ENCODE measurements around the gene SEC24D.
A peak's percentile ranks its signal among the peaks of the same experiment; 100 is the strongest.

SEC24D gene

GRCh38 chr4:118729287-118730286 is 106.3 kb downstream of the SEC24D start:
- no peaks in the 10 kb centered on the region for H3K9me3 Mint-ChIP-seq
- H3K27ac Mint-ChIP-seq, result peak overlapping the region; percentile 70
- peaks cover 39% of the 10 kb centered on the region for H3K36me3 Mint-ChIP-seq (ENCODE audit: low read depth)
- peaks cover 12% of the 10 kb centered on the region for H3K4me1 Mint-ChIP-seq (ENCODE audit: low read depth)
- H3K4me3 Mint-ChIP-seq, result peak overlapping the region; percentile 32
- H3K27me3 Mint-ChIP-seq (ENCODE audit: low read depth), result no peaks in the 10 kb centered on the region

- Mint-ChIP-seq H3K4me1 (ENCODE audit: low read depth) (peaks cover 16% of the 10 kb centered on the region), H3K9me3 (no peaks in the 10 kb centered on the region), H3K27ac (no peak overlapping the region), H3K36me3 (ENCODE audit: low read depth) (peaks cover 38% of the 10 kb centered on the region), H3K27me3 (ENCODE audit: low read depth) (no peaks in the 10 kb centered on the region), H3K4me3 (no peak overlapping the region)
These were observed 108.6 kb downstream of the SEC24D start for GRCh38 chr4:118727360-118727759.

DNA sequence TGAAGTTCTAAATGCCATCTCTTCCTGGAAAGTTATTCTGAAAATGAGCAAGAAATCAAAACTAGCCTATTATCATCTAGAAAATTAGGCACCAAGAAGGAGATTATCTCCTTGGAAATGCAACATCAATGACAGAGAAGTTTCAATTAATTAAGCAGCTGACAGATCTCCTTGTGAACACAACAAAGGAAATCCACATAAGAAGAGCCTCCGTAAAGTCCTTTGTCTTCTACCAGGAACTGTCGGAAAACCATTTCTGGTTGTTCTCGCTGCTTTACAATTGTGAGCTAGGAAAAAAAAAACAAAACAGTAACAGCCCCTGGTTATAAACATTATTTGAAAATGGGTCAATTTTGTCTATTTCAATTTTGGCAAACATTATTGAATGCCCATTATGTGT is 112.6 kb downstream of the SEC24D start:
- Mint-ChIP-seq H3K36me3 (ENCODE audit: low read depth) (peaks cover 28% of the 10 kb centered on the region), H3K27me3 (ENCODE audit: low read depth) (no peaks in the 10 kb centered on the region), H3K4me3 (no peak overlapping the region), H3K27ac (no peak overlapping the region), H3K9me3 (no peaks in the 10 kb centered on the region), H3K4me1 (ENCODE audit: low read depth) (peaks cover 3% of the 10 kb centered on the region)

- no peaks in the 10 kb centered on the region for H3K27me3 Mint-ChIP-seq (ENCODE audit: low read depth)
These were observed 114.2 kb downstream of the SEC24D start for GRCh38 chr4:118721752-118722151.

DNA sequence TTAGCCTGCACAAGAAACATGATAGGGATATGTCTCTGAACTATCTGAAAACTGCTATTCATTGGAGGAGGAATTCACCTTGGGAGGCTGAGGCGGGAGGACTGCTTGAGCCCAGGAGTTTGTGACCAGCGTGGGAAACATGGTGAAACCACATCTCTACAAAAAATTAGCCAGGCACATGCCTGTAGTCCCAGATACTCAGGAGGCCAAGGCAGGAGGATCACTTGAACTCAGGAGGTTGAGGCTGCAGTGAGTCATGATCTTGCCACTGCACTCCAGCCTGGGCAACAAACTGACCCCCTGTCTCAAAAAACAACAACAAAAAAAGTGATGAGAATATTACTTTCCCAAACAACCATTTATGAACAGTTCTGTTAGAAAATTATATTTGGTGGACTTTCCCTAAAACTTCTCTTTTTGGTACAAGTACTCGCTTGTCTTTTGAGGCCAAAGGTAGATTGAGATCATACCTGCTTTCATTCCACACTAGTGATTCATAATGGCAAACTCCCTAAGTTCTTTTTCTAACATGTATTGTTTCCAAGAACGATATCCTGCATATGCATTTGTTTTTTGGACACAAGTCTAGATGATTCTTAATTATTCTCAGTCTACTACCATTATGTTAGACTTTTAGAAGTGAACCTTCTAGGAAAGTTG is 117.3 kb downstream of the SEC24D start:
- Mint-ChIP-seq H3K27me3 (ENCODE audit: low read depth) (no peaks in the 10 kb centered on the region), H3K4me1 (ENCODE audit: low read depth) (peaks cover 2% of the 10 kb centered on the region), H3K9me3 (no peaks in the 10 kb centered on the region), H3K36me3 (ENCODE audit: low read depth) (peaks cover 13% of the 10 kb centered on the region), H3K27ac (no peak overlapping the region), H3K4me3 (no peak overlapping the region)

More at GRCh38 chr4:118721752-118722151, 114.2 kb downstream of the SEC24D start:
- peaks cover 22% of the 10 kb centered on the region for H3K36me3 Mint-ChIP-seq (ENCODE audit: low read depth)
- peaks cover 3% of the 10 kb centered on the region for H3K4me1 Mint-ChIP-seq (ENCODE audit: low read depth)
- no peak overlapping the region for H3K4me3 Mint-ChIP-seq
- H3K27ac Mint-ChIP-seq, result no peak overlapping the region
- no peaks in the 10 kb centered on the region for H3K9me3 Mint-ChIP-seq

DNA sequence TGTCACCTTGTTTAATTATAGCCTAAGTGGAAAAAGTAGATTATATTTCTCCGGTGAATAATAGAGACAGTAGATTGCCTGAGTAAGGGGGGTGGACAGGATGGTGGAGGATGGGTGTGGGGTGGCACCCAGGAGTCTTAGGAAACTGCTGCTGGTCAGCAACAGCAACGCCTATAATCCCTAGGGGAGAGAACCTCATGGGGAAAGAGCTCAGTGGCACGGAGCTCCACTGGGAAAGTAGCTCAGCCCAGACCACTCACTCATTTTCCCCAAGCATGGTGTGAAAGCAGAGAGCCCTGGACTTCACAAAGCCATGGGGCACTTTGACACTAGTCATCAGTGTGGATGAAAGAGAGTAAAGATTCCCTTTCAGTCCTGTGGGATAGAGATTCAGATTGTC is 119.6 kb downstream of the SEC24D start:
- Mint-ChIP-seq H3K4me1 (ENCODE audit: low read depth) (peaks cover 7% of the 10 kb centered on the region), H3K27ac (no peak overlapping the region), H3K9me3 (no peaks in the 10 kb centered on the region), H3K36me3 (ENCODE audit: low read depth) (peaks cover 8% of the 10 kb centered on the region), H3K4me3 (no peak overlapping the region), H3K27me3 (ENCODE audit: low read depth) (no peaks in the 10 kb centered on the region)

DNA sequence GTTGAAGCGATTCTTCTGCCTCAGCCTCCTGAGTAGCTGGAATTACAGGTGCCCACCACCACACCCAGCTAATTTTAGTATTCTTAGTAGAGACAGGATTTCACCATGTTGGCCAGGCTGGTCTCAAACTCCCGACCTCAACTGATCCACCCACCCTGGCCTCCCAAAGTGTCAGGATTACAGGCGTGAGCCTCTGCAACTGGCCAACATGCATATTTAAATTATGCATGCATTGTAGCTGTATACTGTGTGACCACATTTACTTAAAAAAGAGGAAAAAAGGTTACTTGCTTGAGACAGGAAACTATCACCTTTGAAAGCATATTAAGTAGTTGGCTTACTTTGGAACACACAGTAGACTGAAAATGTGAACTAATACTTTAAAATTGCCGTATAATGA is 121.2 kb downstream of the SEC24D start:
- Mint-ChIP-seq H3K27me3 (ENCODE audit: low read depth) (no peaks in the 10 kb centered on the region), H3K9me3 (no peaks in the 10 kb centered on the region), H3K4me1 (ENCODE audit: low read depth) (peaks cover 8% of the 10 kb centered on the region), H3K27ac (no peak overlapping the region), H3K36me3 (ENCODE audit: low read depth) (peaks cover 17% of the 10 kb centered on the region), H3K4me3 (no peak overlapping the region)

GRCh38 chr4:118712872-118713271 is 123.1 kb downstream of the SEC24D start:
- Mint-ChIP-seq H3K4me3 (no peak overlapping the region), H3K27me3 (ENCODE audit: low read depth) (no peaks in the 10 kb centered on the region), H3K9me3 (no peaks in the 10 kb centered on the region), H3K4me1 (ENCODE audit: low read depth) (peaks cover 8% of the 10 kb centered on the region), H3K27ac (no peak overlapping the region), H3K36me3 (ENCODE audit: low read depth) (peaks cover 22% of the 10 kb centered on the region)

DNA sequence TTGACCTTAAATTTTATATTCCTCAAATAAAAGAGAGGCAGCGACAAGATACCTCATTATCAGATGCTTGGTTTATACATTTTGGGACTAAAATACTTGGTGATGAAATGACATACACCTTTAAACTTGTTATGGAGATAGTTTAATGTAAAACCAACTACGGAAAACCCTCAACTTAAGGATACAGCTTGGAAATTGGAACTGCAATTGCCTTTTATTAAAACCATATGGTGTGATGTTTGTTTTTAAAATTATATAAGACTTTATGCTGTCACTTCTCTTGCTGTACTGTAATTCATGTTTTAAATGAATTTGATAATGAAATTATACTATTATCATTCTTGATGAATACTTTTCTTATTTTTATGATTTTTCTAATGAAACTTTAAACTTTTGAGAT is 124.9 kb downstream of the SEC24D start:
- Mint-ChIP-seq H3K27me3 (ENCODE audit: low read depth) (no peaks in the 10 kb centered on the region), H3K4me1 (ENCODE audit: low read depth) (peaks cover 8% of the 10 kb centered on the region), H3K9me3 (no peaks in the 10 kb centered on the region), H3K4me3 (no peak overlapping the region), H3K27ac (no peak overlapping the region), H3K36me3 (ENCODE audit: low read depth) (peaks cover 25% of the 10 kb centered on the region)

- Mint-ChIP-seq H3K36me3 (ENCODE audit: low read depth) (peaks cover 34% of the 10 kb centered on the region), H3K9me3 (no peaks in the 10 kb centered on the region), H3K27me3 (ENCODE audit: low read depth) (no peaks in the 10 kb centered on the region), H3K4me1 (ENCODE audit: low read depth) (no peaks in the 10 kb centered on the region), H3K4me3 (no peak overlapping the region), H3K27ac (no peak overlapping the region)
These were observed 132.8 kb downstream of the SEC24D start for GRCh38 chr4:118703118-118703517.

DNA sequence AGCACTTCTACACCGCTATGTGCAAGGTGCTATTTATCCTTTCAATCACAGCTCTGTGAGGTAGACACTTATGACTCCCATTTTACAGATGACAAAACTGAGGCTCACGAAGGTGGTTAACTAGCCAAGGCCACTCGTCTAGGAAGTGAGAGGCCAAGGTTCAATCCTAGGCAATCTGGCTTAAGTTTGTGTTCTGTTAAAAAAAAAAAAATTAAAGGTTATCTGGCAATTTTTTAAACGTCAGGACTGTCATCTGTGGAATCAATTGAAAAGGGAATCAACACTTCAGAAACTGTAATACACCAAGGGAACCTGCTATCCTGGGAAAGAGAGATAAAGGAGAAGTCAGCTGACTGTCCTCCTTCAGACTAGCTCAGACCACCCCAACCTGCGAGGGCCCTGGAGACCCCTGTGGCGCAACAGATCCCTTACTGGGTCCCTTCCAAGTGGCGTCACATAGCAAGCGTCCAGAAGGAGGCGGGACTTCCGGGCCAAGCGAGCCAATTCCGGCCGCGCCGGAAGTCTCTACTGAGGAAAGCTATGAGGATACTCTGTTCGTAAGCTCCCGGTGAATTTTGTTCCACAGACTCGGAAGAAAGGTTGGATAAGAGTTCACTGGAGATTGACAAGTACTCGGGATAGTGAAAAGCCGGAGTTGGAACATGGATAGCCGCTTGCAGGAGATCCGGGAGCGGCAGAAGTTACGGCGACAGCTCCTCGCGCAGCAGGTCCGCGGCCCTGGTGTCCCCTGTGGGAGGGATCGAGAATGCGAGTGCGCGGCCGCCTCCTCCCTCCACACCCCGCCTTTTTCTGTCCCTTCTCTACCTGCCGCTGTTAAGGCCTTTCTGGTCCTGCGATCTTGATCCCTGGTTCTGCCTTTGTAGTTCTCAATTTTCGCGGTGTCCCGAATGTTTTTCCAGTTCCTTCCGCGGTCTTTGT is 150.8 kb downstream of the SEC24D start, which contains the start of gene METTL14:
TSS of gene METTL14 (plus strand) at position 520 of the 939 bp plus-strand sequence. CDS start at position 663, 143 bp downstream.
- H3K4me3 Mint-ChIP-seq, result peak within 1 kb of the TSS; percentile 97
- H3K36me3 Mint-ChIP-seq (ENCODE audit: low read depth), result peaks cover 3% of the 10 kb centered on the region
- H3K4me1 Mint-ChIP-seq (ENCODE audit: low read depth), result peaks cover 22% of the 10 kb centered on the region
- H3K27ac Mint-ChIP-seq, result peak within 1 kb of the TSS; percentile 94
- no peaks in the 10 kb centered on the region for H3K9me3 Mint-ChIP-seq
- peaks cover 5% of the 10 kb centered on the region for H3K27me3 Mint-ChIP-seq (ENCODE audit: low read depth)

DNA sequence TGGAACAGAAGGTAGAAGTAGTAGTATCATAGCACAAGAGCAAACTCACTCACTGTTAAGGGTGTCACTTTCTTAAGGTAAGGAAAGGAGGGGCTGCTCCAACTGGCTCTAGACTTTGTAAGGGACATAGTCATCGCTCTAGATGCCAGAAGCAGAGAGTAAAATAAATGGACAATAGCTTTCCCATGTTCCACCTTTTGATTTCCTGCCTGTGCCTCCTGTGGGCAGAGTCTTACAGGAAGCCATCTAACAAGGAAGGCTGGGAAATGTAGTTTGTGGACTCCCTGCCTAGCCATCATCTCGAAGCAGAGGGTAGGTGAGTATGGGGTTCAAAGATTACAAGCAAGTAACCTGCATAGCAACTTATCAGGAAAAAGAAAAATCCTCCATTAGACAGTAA is 152.4 kb downstream of the SEC24D start:
- Mint-ChIP-seq H3K4me3 (no peak overlapping the region), H3K4me1 (ENCODE audit: low read depth) (peaks cover 22% of the 10 kb centered on the region), H3K27me3 (ENCODE audit: low read depth) (peaks cover 7% of the 10 kb centered on the region), H3K36me3 (ENCODE audit: low read depth) (peaks cover 3% of the 10 kb centered on the region), H3K9me3 (no peaks in the 10 kb centered on the region), H3K27ac (no peak overlapping the region)

- Mint-ChIP-seq H3K27me3 (ENCODE audit: low read depth) (peaks cover 7% of the 10 kb centered on the region), H3K4me3 (no peak overlapping the region), H3K27ac (no peak overlapping the region), H3K36me3 (ENCODE audit: low read depth) (peaks cover 3% of the 10 kb centered on the region), H3K9me3 (no peaks in the 10 kb centered on the region), H3K4me1 (ENCODE audit: low read depth) (peaks cover 22% of the 10 kb centered on the region)
These were observed 153.0 kb downstream of the SEC24D start for GRCh38 chr4:118682928-118683327.

DNA sequence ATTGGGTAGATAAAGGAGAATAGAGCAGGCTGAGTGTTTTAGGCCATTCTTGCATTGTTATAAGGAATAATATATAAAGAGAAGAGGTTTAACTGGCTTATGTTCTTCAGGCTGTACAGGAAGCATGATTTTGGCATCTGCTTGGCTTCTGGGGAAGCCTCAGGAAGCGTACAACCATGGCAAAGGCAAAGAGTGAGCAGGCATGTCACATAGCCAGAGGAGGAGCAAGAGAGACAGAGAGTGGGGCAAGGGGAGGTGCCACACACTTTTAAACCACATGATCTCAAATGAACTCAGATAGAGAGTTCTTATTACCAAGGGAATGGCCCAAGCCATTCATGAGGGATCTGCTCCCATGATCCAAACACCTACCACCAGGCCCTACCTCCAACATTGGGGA is 155.1 kb downstream of the SEC24D start:
- Mint-ChIP-seq H3K4me1 (ENCODE audit: low read depth) (peaks cover 8% of the 10 kb centered on the region), H3K4me3 (no peak overlapping the region), H3K27ac (no peak overlapping the region), H3K27me3 (ENCODE audit: low read depth) (peaks cover 7% of the 10 kb centered on the region), H3K36me3 (ENCODE audit: low read depth) (no peaks in the 10 kb centered on the region), H3K9me3 (no peaks in the 10 kb centered on the region)
